Right kidney (tissue), 9 donors: ENCODE results near the gene PREB.
"Not testable (repeated sequence)": the region's sequence is repeated elsewhere in the genome, so short reads cannot be mapped to it uniquely, and the experiment has no call there.

ENCODE experiments used
- DNase-seq: peaks from one replicate; pipeline ENCODE4 v3.0.0-alpha.2; 2016
- long read RNA-seq, 8 donors: transcript quantifications; one replicate each; lab custom pipeline, GENCODE V29; 2026

The PREB gene
- long read RNA-seq, donor 1, transcript PREB-201 (9 exons, 2,166 nt), result major isoform, 10 of 43 reads
- long read RNA-seq, donor 1, partial matches to known transcripts, result 32 of 43 reads
- long read RNA-seq, donor 1, other reads (novel, unspliced or antisense), result 0 of 43 reads
- long read RNA-seq, donor 2, transcript PREB-201 (9 exons, 2,166 nt), result major isoform, 6 of 13 reads
- long read RNA-seq, donor 2, partial matches to known transcripts, result 7 of 13 reads
- long read RNA-seq, donor 2, other reads (novel, unspliced or antisense), result 0 of 13 reads
- long read RNA-seq, donor 3, partial matches to known transcripts, result 0 of 3 reads
- long read RNA-seq, donor 3, other reads (novel, unspliced or antisense), result 0 of 3 reads
- long read RNA-seq, donor 4, transcript PREB-201 (9 exons, 2,166 nt), result major isoform, 6 of 6 reads
- long read RNA-seq, donor 4, partial matches to known transcripts, result 0 of 6 reads
- long read RNA-seq, donor 4, other reads (novel, unspliced or antisense), result 0 of 6 reads
- long read RNA-seq, donor 5, transcript PREB-201 (9 exons, 2,166 nt), result major isoform, 9 of 9 reads
- long read RNA-seq, donor 5, partial matches to known transcripts, result 0 of 9 reads
- long read RNA-seq, donor 5, other reads (novel, unspliced or antisense), result 0 of 9 reads
- long read RNA-seq, donor 6, transcript PREB-201 (9 exons, 2,166 nt), result major isoform, 10 of 11 reads
- long read RNA-seq, donor 6, partial matches to known transcripts, result 0 of 11 reads
- long read RNA-seq, donor 6, other reads (novel, unspliced or antisense), result 0 of 11 reads
- long read RNA-seq, donor 7, transcript PREB-201 (9 exons, 2,166 nt), result major isoform, 7 of 43 reads
- long read RNA-seq, donor 7, partial matches to known transcripts, result 33 of 43 reads
- long read RNA-seq, donor 7, other reads (novel, unspliced or antisense), result 0 of 43 reads
- long read RNA-seq, donor 8, transcript PREB-201 (9 exons, 2,166 nt), result major isoform, 10 of 20 reads
- long read RNA-seq, donor 8, partial matches to known transcripts, result 10 of 20 reads
- long read RNA-seq, donor 8, other reads (novel, unspliced or antisense), result 0 of 20 reads

- peak; percentile 96 for DNase-seq
Measured at GRCh38 chr2:27133905-27134780, at the start of gene PREB. PREB (minus strand) TSS chr2:27134636; CDS start chr2:27134421, 215 bp downstream.

- DNase-seq, result no peak
Measured at GRCh38 chr2:27184115-27184514, 49.7 kb upstream of the PREB start.

GRCh38 chr2:27182346-27182745, 47.9 kb upstream of the PREB start:
- DNase-seq, result no peak

GRCh38 chr2:27179344-27180000, 45.0 kb upstream of the PREB start:
- DNase-seq, result no peak

GRCh38 chr2:27178469-27178868, 44.0 kb upstream of the PREB start:
- DNase-seq, result no peak

GRCh38 chr2:27177441-27178351, 43.3 kb upstream of the PREB start:
- DNase-seq, result no peak

- not testable (repeated sequence) for DNase-seq
Measured at GRCh38 chr2:27175781-27176180, 41.3 kb upstream of the PREB start.

- no peak for DNase-seq
Measured at GRCh38 chr2:27175330-27175729, 40.9 kb upstream of the PREB start.

GRCh38 chr2:27174638-27175037, 40.2 kb upstream of the PREB start:
- DNase-seq, result no peak

- no peak for DNase-seq
Measured at GRCh38 chr2:27171351-27171848, 37.0 kb upstream of the PREB start.

GRCh38 chr2:27170581-27171337, 36.3 kb upstream of the PREB start:
- no peak for DNase-seq

- DNase-seq, result no peak
Measured at GRCh38 chr2:27164960-27165763, 30.7 kb upstream of the PREB start.

GRCh38 chr2:27162151-27163121, 28.0 kb upstream of the PREB start:
- no peak for DNase-seq

- no peak for DNase-seq
Measured at GRCh38 chr2:27160191-27160590, 25.8 kb upstream of the PREB start.

- no peak for DNase-seq
Measured at GRCh38 chr2:27159271-27159670, 24.8 kb upstream of the PREB start.

- DNase-seq, result no peak
Measured at GRCh38 chr2:27158468-27158867, 24.0 kb upstream of the PREB start.

GRCh38 chr2:27155069-27155520, 20.7 kb upstream of the PREB start:
- no peak for DNase-seq
